Subcutaneous adipose tissue (tissue), 4 donors: ENCODE measurements around the gene KIAA0319L. TPM values are rescaled to one million over a fixed set of nuclear protein-coding genes. Genes with fewer than 3 reads are reported as not detected.

Experiments used
- total RNA-seq, 4 donors: library from RNA; depleted of rRNA; stranded (reverse); fragments of >200 nt; gene quantifications; one replicate each; pipeline ENCODE4 v1.1.0, GENCODE V29; 2016
- TF ChIP-seq, protein P1 (sequence below): fragments of 450-650 bp; IDR thresholded peaks from one replicate; pipeline ENCODE4 v1.5.1; 2016; ENCODE audit warnings: low read depth, mild to moderate bottlenecking, control low read depth, antibody characterized with exemption, moderate library complexity

Gene KIAA0319L
- total RNA-seq, 4 donors from 2014 or later: 35.9 to 77.6 (median 61.8) TPM

DNA sequence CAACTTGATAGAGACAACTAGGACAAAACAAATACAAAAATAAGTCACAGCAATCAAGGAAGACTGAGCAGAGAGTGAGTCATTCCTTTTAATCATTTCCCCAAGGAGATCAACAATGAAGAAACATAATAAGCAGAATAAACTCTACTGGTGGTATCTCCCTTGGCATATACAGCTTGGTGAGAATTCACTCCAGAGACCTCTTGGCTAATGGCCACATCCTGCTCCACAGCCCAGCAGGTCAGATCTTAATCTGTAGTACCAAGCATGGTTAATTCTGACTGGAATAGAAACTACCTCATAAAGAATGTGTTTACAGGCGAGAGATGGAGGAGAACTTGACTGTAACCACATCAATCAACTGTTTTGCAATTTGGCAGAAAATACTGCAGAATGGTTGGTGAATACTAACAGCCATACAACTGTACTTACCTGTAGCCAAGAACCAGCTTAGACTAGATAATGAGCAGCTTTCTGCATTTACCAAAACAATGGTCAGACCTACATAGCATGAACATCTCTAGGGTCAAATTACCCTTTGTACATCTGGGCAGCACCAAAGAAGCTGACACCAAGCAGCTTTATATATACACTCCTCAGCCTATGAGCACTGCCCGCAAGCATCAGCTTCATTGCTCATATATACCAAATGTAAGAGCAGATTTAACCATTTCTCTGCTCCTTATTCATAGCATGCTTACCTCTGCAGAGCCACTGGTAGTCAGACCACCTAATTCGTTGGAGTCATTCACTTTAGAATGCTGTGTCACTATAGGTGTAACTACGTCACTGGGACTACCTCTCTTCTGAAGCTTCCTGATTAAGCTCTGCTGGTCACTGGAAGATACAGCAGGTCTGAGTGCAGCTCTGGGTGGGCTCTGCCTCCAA is 51.0 kb downstream of the KIAA0319L start:
- TF ChIP-seq, protein P1, sequence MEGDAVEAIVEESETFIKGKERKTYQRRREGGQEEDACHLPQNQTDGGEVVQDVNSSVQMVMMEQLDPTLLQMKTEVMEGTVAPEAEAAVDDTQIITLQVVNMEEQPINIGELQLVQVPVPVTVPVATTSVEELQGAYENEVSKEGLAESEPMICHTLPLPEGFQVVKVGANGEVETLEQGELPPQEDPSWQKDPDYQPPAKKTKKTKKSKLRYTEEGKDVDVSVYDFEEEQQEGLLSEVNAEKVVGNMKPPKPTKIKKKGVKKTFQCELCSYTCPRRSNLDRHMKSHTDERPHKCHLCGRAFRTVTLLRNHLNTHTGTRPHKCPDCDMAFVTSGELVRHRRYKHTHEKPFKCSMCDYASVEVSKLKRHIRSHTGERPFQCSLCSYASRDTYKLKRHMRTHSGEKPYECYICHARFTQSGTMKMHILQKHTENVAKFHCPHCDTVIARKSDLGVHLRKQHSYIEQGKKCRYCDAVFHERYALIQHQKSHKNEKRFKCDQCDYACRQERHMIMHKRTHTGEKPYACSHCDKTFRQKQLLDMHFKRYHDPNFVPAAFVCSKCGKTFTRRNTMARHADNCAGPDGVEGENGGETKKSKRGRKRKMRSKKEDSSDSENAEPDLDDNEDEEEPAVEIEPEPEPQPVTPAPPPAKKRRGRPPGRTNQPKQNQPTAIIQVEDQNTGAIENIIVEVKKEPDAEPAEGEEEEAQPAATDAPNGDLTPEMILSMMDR: no peak

DNA sequence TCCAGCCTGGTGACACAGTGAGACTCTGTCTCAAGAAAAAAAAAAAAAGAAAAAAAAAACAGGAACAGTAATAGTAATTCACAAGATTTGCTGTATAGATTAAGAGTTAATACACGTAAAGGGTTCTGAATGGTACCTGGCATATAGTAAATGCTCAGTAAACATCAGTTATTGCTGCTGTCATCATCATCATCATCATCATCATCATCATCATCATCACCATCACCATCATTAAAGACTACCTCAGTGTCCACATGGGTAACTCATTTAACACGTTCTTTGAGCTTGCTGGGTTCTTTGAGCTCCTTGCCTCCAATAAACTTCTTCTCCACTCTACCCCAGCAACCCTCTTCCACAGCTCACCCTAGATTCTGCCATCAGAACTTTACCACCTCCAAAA is 55.0 kb downstream of the KIAA0319L start:
- TF ChIP-seq, protein P1: no peak

DNA sequence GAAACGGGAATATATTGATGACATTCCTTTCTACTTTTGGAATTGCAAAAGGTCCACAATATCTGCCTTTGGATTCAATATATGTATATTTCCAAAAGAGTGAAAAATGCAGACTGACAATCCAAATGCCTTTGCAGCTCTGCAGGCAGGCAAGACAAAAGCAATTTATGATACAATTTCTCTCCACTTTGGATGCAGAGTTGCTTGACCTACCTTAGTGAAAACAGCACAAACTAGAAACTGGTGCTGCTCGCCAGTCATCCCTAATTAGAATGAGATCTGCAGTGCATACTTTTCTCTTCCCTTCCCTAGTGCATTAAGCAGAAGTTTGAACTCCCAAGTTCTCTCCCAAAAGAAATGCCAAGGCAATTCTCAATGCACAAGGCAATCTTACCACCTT is 56.8 kb downstream of the KIAA0319L start:
- TF ChIP-seq, protein P1: no peak

DNA sequence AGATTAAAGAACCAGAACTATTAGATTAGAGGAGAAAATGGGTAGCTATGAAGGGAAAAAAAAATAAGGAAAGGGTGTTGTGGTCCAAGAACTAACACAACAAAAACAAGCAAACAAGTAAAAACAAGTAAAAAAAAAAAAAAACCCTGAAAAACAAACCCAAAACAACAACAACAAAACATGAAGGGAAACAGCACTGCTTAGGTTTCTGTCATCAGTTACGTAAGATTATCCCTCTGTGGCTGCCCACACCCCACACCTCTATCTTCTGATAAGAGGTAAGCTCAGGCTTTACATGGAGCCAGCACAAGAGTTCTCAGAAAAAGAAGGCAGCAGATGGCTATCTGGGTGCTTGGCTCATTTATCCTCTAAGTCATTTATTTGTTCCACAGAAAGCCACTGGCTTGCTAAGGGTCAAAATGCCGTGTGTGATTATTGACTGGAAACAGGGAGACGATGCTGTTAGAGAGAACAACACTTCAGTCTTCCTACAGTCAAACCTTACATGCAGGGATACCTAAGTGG is 57.5 kb downstream of the KIAA0319L start:
- TF ChIP-seq, protein P1: no peak

DNA sequence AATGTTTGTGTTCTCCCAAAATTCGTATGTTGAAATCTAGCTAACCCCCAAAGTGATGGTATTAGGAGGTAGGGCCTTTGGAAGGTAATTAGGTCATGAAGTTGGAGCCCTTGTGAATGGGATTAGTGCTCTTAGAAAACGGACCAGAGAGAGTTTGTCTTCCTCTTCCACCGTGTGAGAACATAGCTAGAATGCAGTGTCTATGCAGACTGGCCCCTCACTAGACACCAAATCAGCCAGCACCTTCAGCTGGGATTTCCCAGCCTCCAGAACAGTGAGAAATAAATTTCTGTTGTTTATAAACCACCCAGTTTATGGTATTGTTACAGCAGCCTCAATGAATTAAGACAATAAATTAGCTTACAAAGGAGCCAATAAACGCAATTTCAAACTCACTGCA is 58.0 kb downstream of the KIAA0319L start:
- TF ChIP-seq, protein P1: no peak

DNA sequence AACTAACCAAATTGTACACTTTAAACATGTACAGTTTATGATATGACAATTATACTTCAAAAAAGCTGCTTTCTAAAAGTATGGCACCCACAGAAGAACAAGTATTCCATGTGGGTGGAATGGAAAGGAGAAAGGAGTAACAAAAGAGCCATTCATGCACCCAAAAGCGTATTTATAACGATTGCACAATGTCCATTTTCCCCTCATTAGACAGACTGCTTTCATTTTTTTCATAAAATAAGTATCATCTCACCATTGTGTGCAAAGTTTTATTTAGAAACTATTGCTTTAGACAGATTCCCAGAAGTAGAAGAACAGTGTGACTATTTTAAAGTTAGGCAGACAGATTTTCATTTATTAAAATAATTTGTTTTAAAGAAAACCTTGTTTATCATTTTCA is 59.6 kb downstream of the KIAA0319L start:
- TF ChIP-seq, protein P1: no peak

DNA sequence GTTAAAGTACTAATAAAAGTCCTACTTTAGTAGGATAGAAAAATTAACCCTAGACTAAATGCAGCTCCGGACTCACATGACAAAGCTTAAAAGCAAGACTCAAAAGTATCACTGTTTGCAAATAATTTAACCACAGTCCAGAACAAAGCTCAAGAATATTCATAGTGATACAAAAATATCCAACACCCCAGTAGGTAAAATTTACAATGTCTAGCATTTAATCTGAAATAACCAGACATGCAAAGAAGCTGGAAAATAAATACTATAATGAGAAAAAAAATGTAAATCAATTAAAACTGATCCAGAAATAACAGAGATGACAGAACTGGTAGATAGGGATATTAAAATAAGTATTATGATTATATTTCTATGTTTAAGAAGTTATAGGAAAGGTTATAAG is 67.0 kb downstream of the KIAA0319L start:
- TF ChIP-seq, protein P1: no peak
